HG03521 (cell line): Measurements from ENCODE around the gene GRAMD1A.
"Not testable (repeated sequence)": the region's sequence is repeated elsewhere in the genome, so short reads cannot be mapped to it uniquely, and the experiment has no call there.

Source experiments
- ATAC-seq: cut with Tn5 transposase; IDR thresholded peaks from one replicate; pipeline ENCODE4 v1.9.1; 2021; ENCODE audit warnings: mild to moderate bottlenecking, moderate library complexity; ENCODE audit not compliant: unreplicated experiment

Gene GRAMD1A

DNA sequence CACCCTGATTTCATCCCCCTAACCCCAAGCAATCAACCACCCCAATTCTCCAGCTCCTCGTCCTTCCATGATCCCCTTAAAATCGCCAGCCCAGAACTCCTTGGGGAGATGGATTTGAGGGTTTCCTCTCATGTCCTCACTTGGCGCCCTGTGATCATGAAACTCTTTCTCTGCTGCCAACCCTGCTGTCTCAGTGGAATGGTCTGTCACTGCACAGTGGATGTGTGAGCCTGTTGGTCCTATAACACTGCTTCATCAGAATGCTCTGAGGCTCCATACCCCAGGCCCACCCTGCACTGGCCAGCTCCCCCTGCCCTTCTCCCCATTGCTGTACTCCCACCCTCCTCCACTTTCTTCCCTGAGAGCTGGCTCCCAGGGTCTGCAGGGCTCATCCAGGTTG, 23.5 kb upstream of the GRAMD1A start:
- ATAC-seq = no peak

DNA sequence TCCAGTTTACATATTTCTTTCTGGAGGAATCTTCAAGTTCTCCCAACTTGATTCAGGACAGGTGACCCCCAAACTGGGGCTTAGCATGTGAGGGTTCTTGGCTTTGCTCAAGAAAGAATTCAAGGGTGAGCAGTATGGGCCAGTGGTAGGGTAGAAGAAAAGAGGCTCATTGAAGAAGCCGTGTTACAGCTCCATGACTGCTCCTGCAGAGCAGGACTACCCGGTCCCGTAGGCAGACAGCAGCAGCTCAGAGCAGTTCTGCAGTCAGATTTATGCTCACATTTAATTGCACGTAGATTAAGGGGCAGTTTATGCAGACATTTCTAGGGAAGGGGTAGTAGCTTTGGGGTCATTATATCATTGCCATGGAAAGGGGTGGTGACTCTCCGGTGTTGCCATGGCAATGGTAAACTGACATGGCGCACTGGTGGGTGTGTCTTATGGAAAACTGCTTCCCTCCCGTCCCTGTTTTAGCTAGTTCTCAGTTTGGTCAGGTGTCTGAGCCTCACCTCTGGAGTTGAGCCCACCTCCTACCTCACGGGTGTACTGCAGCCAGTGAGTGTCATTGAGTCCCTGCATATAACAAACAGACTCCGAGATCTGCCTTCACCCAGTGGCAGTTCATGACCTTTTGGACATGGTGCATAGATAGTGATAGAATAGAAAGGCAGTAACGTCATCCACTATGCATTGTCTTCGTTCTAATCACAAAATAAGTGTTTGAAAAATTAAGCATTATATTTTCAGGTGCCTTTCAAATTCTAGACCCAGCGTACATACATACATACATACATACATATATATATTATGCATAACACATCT, 20.1 kb upstream of the GRAMD1A start:
- ATAC-seq = no peak

DNA sequence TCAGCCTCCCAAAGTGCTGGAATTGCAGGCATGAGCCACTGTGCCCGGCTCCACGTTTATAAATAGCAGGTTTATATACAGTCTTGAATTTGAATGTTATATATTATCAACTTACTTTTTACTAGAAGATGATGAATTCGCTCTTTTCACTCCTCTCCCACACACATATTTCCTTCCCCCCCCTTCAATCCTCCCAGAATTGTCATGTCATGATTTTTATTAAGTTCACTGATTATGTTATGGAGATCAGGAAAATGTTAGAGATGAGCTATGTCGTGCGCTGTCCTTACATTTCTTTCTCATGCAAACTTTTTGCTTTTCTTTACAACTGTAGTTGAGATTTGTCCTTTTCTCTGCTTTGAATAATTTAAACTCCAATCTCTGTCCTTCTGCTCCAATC, 17.8 kb upstream of the GRAMD1A start:
- no peak for ATAC-seq

DNA sequence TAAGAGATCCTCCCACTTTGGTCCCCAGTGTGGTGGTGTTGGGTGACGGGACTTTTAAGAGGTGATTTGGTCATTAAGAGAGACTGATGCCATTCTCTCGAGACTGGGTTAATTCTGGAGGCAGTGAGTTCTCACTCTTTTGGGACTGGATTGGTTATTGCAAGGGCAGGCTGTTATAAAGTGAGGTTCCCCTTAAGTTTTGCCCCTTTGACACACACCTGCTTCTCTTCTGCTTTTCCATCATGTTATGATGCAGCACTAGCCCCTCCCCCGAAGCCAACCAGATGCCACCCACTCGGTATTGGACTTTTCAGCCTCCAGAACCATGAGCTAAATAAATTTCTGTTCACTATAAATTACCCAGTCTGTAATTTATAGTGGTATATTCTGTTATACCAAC, 16.3 kb upstream of the GRAMD1A start:
- no peak for ATAC-seq

DNA sequence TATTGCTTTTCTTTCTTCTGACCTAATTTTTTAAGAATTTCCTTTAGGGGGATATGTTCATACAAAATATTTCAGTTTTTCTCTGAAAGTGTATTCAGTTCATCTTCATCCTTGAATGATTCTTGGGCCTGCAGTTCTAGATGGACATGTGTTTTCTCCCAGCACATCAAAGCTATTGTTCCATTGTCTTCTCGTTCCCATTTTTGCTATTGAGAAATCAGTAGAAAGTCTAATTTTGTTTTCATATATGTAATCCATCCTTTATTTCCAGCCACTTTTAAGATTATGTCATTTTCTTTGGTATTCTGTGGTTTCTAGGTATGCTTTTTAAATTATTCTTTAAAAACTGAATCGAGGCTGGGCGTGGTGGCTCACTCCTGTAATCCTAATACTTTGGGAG, 15.8 kb upstream of the GRAMD1A start:
- ATAC-seq = no peak

DNA sequence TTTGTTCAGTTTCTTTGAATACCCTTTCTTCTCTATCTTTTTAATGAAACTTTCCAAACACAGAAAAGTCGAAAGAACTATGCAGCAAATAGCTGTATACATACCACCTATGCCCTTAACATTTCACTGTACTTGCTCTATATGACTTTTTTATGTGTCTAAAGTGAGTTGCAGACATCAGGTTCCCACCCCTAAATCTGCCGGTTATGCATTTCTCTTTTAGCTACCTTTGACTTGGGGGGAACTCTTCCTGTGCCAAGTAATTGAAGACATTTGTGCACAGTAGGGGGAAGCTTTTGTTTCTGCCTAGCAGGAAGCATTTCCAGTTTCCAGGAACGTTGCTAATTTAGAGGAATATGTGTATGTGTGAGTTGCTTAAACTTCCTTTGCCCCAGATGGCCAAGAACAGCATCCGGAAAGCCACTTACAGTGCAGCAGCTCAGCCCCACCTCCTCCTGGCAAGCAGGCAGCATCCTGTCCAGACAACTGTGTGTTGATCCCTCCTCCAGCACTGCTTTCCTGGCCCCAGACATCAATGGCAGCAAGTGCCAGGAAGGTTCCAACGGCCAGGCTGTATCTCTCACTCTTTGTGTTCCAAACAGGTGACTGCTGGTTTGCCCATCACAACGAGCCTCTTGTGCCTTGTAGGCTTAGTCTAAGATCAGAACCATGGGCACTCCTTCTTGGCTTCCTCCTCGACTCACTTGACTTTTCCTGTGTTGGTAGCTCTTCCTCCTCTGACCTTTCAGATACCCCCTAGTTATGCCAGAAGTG, 14.7 kb upstream of the GRAMD1A start:
- no peak for ATAC-seq

DNA sequence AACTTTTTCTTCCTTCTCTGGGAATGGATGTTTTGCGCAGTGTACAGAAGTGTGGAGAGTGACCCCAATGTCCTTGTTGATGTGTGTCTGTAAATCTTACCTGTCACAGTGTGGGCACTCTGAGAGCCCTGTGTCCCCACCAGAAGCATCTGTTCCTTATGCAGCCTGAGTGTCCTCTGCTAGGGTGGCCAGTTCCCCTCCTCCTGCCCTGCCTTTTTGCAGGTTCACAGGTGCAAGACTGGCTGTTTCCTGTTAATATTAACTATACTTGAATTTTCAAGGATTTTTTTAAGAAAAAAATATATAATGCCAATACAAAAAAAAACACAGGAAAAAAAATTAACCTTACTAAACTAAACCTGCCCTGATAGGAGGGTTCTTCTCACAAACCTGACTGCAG, 12.0 kb upstream of the GRAMD1A start:
- no peak for ATAC-seq

DNA sequence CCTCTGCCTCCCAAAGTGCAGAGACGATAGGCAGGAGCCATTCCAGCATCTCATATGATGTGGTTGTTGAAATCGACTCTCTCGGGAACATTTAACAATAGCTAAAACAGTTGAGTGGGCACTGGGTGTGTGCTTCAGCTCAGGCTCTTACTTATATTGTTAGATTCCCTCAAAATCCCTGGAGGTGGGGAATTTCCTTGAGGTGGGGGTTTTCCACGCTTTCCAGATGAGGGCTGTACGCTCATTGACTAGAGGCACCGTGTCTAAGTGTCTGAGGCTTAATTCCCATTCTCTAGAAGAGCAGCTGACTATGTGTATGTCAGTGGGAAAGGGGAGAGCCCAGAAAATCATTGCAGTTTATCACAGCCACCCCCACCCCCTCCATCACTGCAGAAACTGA, 10.8 kb upstream of the GRAMD1A start:
- no peak for ATAC-seq

DNA sequence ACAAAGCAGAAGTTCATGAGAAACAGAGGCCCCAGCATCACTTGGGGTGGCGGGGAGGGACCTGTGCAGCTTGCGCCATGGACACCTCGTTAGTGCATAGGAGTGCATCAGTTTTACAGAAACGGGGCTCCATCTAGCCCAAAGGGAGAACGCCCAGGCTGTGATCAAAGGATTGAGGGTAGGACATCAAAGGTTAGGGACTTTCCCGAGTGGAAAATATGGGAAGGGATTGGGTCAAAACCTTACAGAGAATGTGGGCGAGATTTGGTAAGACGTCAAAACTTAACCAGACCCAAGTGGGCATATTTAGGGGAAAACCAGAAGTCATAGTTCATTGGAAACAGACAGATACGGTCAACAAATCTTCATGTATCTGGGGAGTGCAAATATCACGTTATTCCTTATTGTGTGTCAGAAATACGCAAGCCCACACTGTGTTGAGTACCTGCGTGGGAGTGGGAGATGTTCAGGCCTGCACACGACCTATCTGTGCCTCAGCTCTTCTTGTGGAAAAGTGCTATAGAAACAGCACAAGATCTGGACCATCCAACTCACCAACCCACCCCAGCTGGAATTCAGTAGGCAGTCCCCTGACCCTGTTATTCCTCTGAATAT, 9.4 kb upstream of the GRAMD1A start:
- no peak for ATAC-seq

DNA sequence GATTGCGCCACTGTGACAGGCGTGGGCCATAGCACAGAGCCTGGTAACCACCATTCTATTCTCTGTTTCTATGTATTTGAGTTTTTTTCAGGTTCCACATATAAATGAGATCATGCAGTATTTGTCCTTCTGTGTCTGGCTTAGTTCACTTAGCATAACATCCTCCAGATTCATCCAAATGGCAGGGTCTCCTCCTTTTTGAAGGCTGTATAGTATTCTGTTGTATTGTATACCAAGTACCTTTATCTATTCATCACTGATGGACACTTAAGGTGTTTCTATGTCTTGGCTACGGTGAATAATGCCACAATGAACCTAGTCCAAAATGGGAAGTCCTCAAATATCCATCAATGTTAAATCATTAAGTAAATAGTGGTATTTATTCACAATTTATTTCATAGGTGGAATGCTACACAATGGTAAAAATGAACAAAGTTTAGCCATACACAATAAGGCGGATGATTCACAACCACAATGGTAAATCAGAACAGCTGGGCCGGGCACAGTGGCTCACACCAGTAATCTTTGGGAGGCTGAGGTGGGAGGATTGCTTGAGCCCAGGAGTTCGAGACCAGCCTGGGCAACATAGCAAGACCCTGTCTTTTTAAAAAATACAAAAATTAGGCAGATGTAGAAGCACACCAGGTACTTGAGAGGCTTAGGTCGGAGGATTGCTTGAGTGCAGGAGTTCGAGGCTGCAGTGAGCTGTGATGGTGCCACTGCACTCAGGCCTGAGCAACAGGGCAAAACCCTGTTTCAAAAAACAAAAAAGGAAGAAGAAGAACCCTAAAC, 8.4 kb upstream of the GRAMD1A start:
- ATAC-seq = no peak

DNA sequence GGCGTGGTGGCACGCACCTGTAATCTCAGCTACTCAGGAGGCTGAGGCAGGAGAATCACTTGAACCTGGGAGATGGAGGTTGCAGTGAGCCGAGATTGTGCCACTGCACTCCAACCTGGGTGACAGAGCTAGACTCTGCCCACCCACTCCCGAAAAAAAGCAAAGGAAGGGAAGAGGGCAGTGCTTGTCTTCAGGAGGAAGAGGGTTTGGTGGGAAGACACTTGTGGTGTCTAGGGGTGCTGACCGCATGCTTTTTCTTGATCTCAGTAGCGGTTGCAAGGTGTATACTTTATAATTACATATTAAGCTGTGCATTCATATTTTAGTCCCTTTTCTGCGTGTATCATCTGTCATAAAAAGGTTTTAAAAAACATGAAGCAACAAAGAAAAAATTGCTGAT, 7.5 kb upstream of the GRAMD1A start:
- ATAC-seq = not testable (repeated sequence)

DNA sequence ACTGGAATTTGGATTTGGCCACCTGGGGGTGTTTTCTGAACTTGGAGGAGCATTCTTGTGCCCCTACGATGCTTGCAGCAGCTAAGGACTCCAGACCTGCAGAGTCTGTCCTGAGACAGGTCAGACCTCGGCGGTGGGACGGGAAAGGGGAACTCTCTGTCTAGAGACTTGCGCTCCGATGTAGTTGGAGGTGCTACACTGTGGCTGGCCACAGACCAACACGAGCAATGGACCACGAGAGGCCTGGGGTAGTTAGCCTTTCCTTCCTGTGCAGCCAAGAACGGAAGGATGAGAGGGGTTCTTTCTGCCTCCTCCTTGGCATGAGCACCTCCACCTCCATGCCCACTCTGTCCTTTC, 5.9 kb upstream of the GRAMD1A start:
- no peak for ATAC-seq

DNA sequence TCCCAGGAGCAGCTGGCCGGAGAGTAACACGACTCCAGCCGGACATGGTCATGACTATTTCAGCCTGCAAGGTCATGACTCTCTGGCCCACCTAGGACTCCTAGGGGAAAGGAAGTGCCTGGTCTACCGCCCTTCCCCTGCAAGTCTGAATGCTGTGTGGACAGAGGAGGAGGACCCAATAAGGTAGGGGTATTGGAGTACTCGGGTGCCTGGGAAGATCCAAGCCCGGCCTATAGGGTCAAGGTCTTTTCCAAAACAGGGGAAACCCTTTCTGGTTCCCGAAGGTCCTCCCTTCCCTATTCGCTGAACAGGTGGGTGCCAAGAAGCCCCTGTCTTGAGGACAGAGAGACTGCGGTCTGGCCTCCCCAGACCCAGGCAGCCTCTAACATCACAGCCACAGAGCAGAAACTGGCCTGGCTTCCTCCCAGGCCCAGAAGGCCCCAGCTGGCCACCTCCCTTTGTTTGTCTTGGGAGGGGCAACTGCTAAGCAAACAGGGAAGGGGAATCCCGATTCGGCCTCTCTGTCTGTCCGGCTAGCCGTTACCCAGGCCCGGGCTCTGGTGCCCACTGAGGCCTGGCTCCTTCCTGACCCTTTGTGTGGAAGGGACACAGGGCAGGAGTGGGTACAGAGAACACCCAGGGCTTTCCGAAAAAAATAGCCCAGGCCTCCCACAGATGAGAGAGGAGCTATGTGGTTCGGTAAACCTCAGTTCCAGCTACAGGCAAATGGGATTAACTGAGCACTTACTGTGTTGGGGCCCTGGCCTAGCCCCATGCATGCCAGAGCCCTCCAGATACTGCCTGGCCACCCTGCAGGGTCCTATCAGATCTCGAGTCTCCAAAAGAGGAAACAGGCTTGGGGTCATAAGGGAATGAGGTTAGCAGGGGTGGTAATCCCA, 5.2 kb upstream of the GRAMD1A start:
- ATAC-seq = no peak

DNA sequence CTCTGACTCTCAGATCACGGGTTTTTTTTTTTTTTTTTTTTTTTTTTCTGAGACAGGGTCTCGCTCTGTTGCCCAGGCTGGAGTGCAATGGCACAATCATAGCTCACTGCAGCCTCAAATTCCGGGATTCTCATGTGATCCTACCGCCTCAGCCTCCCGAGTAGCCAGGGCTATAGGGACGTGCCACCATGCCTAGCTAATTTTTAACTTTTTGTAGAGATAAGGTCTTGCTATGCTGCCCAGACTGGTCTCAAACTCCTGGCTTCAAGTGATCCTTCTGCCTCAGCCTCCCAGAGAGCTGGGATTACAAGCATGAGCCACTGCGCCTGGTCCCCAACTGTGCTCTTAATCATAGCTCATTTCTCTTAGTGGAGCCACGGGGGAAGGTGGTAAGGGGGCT, 4.6 kb upstream of the GRAMD1A start:
- no peak for ATAC-seq

DNA sequence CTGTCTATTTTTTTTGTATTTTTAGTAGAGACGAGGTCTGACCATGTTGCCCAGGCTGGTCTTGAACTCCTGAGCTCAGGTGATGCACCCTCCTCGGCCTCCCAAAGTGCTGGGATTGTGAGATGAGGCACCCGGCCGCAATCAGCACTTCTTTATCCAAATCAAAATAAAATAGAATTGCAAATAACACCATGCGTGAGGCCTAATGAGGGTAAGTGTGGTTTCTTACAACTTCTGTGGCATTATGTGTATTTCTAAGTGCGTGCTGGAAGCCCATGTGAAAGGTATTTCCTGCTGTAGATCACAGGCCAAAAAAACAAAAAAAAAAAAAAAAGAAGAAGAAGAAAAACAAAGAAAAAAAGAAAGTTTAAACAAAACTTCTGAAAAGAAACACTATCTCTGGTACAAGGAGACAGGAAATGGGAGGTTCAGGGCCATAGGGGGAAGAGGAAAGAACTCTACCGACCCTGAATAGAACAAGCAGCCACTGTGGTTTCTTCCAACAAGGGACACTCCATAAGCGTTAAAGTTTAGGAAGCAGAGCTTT, 3.0 kb upstream of the GRAMD1A start:
- ATAC-seq = no peak

DNA sequence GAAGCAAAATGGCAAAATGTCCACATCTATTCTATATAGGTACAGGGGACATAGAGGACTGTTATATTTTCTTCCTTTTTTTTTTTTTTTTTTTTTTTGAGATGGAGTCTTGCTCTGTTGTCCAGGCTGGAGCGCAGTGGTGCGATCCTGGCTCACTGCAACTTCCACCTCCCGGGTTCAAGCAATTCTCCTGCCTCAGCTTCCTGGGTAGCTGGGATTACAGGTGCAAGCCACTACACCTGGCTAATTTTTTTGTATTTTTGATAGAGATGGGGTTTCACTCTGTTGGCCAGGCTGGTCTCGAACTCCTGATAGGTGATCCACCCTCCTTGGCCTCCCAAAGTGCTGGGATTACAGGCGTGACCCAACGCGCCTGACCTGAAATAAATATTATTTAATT, 1.9 kb upstream of the GRAMD1A start:
- ATAC-seq = not testable (repeated sequence)

DNA sequence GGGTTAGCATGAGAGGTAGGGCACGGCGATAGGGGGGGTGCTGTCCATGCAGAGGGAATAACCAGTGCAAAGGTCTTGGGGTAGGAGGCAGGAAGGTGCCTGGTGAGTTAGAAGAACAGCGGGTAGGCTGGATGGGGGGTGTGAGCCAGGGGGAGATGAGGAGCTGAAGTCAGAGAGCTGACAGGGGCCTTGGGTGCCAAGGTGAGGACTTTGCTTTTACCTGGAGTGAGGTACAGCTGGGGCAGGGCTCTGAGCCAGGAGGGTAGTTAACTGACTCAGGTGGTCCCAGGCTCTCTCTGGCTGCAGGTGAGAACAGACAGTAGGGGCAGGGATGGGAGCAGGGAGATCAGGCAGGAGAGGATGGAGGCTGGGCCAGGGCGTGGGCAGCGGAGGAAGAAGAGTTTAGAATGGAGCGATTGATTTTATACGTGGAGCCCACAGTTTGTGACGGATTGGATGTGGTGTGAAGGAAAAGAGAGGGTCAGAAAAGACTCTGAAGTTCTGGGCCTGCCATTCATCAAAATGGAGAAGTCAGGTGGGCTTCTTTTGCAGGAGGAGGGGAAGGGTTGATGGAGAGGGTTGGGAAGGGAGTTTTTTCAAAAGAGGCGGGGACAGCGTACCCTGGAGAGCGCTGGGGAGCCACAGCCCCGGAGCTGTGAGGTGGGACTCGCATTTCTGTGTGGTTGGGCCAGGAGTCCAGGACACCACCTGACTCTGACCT, 1.2 kb upstream of the GRAMD1A start:
- ATAC-seq = no peak

DNA sequence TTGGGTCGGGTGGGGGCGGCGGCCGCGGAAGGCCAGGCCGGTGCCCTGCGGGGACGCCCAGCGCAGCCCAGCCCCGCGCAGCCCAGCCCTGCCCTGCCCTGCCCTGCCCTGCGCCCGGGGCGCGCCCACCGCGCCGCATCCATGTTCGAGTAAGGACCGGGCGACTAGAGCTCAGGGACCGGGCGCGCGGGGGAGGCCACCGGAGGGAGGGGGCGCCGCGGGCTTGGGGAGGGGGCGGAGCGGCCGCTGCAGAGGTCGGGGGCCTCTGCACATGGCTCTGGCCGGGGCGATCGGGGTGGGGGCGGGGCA, 169 bp downstream of the GRAMD1A start:
- no peak for ATAC-seq

DNA sequence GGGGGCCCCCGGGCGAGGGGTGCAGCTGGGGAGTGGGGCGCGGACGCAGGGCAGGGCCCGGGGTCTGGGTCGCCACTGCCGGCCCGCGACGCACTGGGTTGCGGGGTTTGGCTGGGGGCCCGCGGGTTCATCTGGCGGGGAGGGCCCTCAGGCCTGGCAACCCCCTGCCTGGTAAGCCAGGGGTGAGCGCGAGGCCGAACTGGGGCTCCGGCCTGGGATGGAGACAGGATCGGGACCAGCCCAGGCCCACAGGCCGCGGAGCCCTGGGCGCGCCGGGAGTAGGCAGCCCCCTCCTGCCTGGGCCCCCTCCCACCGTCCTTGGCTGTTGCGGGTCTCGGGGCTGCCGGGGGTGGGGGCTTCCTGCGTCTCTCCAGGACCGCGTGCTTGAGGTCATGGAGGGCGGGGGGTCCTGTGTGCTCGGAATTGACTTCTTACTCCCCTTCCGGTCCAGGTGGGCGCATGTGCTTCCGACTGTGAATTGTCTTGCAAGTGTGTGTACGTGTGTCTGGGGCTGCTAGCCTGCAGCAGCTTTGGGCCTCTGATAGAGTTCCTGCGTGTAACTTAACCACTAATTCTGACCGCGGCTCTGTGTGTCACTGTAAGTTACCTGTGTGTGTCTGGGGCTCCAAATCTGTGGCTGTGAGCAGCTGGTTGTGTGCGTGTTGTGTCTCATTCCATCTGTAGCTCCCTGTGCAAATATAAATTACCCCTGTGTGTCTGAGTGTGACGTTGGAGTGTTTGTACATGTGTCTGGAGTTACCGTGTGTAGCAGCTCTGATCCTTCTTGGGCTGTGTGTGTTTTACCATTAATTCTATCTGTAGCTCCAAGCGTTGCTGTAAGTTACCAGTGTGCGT, 751 bp downstream of the GRAMD1A start:
- no peak for ATAC-seq
